GM23248 (cell line): ENCODE data around the gene RASGEF1C. TPM values are rescaled to one million over a fixed set of nuclear protein-coding genes. Genes with fewer than 3 reads are reported as not detected.

Experiments used
- DNase-seq: peaks from one replicate; pipeline ENCODE4 v3.0.0-alpha.2; 2015
- H2AFZ ChIP-seq: fragments of 200-600 bp; sonication (generic); 2 replicates; pipeline ENCODE4 v1.6.1; 2016; ENCODE audit warnings: antibody characterized with exemption
- H3F3A ChIP-seq: fragments of 200-600 bp; sonication (generic); 2 replicates; pipeline ENCODE4 v1.6.1; 2016; ENCODE audit warnings: mild to moderate bottlenecking, antibody characterized with exemption, mixed run types; ENCODE audit not compliant: insufficient read depth
- H3K27ac ChIP-seq: fragments of 200-600 bp; sonication (generic); 2 replicates; pipeline ENCODE4 v1.5.1; 2016; ENCODE audit warnings: mild to moderate bottlenecking
- H3K27me3 ChIP-seq: fragments of 200-600 bp; sonication (generic); replicated peaks from 2 replicates; pipeline ENCODE4 v1.6.1; 2016; ENCODE audit warnings: mild to moderate bottlenecking; ENCODE audit not compliant: insufficient read depth
- H3K36me3 ChIP-seq: fragments of 200-600 bp; sonication (generic); 2 replicates; pipeline ENCODE4 v1.6.1; 2016; ENCODE audit warnings: low read depth, mild to moderate bottlenecking
- H3K4me1 ChIP-seq: fragments of 200-600 bp; sonication (generic); 2 replicates; pipeline ENCODE4 v1.6.1; 2016; ENCODE audit warnings: mild to moderate bottlenecking; ENCODE audit not compliant: insufficient read depth
- H3K4me2 ChIP-seq: fragments of 200-600 bp; sonication (generic); one replicate; pipeline ENCODE4 v1.6.1; 2016; ENCODE audit warnings: mild to moderate bottlenecking; ENCODE audit not compliant: unreplicated experiment
- H3K4me3 ChIP-seq: fragments of 200-600 bp; sonication (generic); 2 replicates; pipeline ENCODE4 v1.5.1; 2016; ENCODE audit warnings: mild to moderate bottlenecking
- H3K79me2 ChIP-seq: fragments of 200-600 bp; sonication (generic); 2 replicates; pipeline ENCODE4 v1.6.1; 2016; ENCODE audit warnings: mild to moderate bottlenecking; ENCODE audit not compliant: insufficient read depth
- H3K9ac ChIP-seq: fragments of 200-600 bp; sonication (generic); 2 replicates; pipeline ENCODE4 v1.6.1; 2016; ENCODE audit warnings: mild to moderate bottlenecking
- H3K9me2 ChIP-seq: fragments of 200-600 bp; sonication (generic); 2 replicates; pipeline ENCODE4 v1.6.1; 2016; ENCODE audit warnings: mixed run types, mild to moderate bottlenecking, moderate library complexity; ENCODE audit not compliant: insufficient read depth
- H3K9me3 ChIP-seq: fragments of 200-600 bp; sonication (generic); one replicate; pipeline ENCODE4 v1.6.1; 2017; ENCODE audit warnings: low read depth
- H4K20me1 ChIP-seq: fragments of 200-600 bp; sonication (generic); 2 replicates; pipeline ENCODE4 v1.6.0; 2016; ENCODE audit not compliant: insufficient read depth
- EZH2 ChIP-seq: fragments of 200-600 bp; sonication (generic); IDR thresholded peaks from 2 replicates; pipeline ENCODE4 v1.6.1; 2018; ENCODE audit warnings: antibody characterized with exemption, mild to moderate bottlenecking; ENCODE audit not compliant: insufficient read depth, poor library complexity, severe bottlenecking
- EZH2phosphoT487 ChIP-seq: fragments of 200-600 bp; sonication (generic); IDR thresholded peaks from 2 replicates; pipeline ENCODE4 v1.6.1; 2018; ENCODE audit warnings: antibody characterized with exemption, moderate library complexity, mild to moderate bottlenecking, low read depth; ENCODE audit not compliant: insufficient read depth
- WGBS, 2 experiments: methylation state at CpG; one replicate each; pipeline ENCODE4 v1.1.6; 2015 to 2017; ENCODE audit warnings: low lambda C conversion rate in 2 of 2, low coverage in 1 of 2; ENCODE audit errors: missing lambda C conversion rate in 2 of 2; 5-methylcytosine and 5-hydroxymethylcytosine counted together
- in situ Hi-C: fragments of 300-500 bp; cut with MboI; formaldehyde crosslinking; loops from 2 replicates; pipeline ENCODE4 v1.15.0; 2020
- polyA plus RNA-seq: library from polyadenylated mRNA; unstranded; fragments of >200 nt; fragmentation: Nextera tagmentation; extraction: Ambion mirVana; gene quantifications from 2 replicates; pipeline ENCODE4 v1.2.1, GENCODE V29; 2016
- total RNA-seq: library from RNA; depleted of rRNA; stranded (reverse); fragments of >200 nt; shearing (Covaris generic); gene quantifications from 2 replicates; pipeline ENCODE4 v1.2.3, GENCODE V29; 2014

Gene RASGEF1C
- total and polyA plus RNA-seq, 2 experiments from 2014 or later, result not detected

GRCh38 chr5:180102636-180103035 lies 106.4 kb downstream of the RASGEF1C start:
- Histone ChIP-seq H4K20me1 (no peaks in the 10 kb centered on the region), H3K79me2 (no peaks in the 10 kb centered on the region), H3K4me2 (no peak overlapping the region), H3K4me3 (no peak overlapping the region), H2AFZ (no peak overlapping the region), H3K9ac (no peak overlapping the region), H3K9me3 (peaks cover 6% of the 10 kb centered on the region), H3K36me3 (no peaks in the 10 kb centered on the region), H3K4me1 (no peaks in the 10 kb centered on the region), H3K9me2 (no peaks in the 10 kb centered on the region), H3F3A (no peaks in the 10 kb centered on the region), H3K27me3 (no peaks in the 10 kb centered on the region), H3K27ac (no peak overlapping the region)
- WGBS, 2 experiments, result 62 to 63% methylated on average over 9 of the region's 9 CpGs
- TF ChIP-seq EZH2phosphoT487 (no peak), EZH2 (no peak)
- no peak for DNase-seq
- in situ Hi-C loops, result no loop called here

GRCh38 chr5:180101451-180102105 lies 107.4 kb downstream of the RASGEF1C start:
- no peaks in the 10 kb centered on the region for H4K20me1 ChIP-seq
- H3F3A ChIP-seq, result no peaks in the 10 kb centered on the region
- no peak for TF ChIP-seq EZH2
- TF ChIP-seq EZH2phosphoT487, result no peak
- H2AFZ ChIP-seq, result no peak overlapping the region
- no peaks in the 10 kb centered on the region for H3K9me2 ChIP-seq
- no peak overlapping the region for H3K27ac ChIP-seq
- no peak overlapping the region for H3K4me2 ChIP-seq
- DNase-seq, result no peak
- H3K4me1 ChIP-seq, result no peaks in the 10 kb centered on the region
- peaks cover under 1% of the 10 kb centered on the region for H3K9me3 ChIP-seq
- no peak overlapping the region for H3K4me3 ChIP-seq
- H3K9ac ChIP-seq, result no peak overlapping the region
- H3K36me3 ChIP-seq, result no peaks in the 10 kb centered on the region
- no peaks in the 10 kb centered on the region for H3K27me3 ChIP-seq
- no peaks in the 10 kb centered on the region for H3K79me2 ChIP-seq
- in situ Hi-C loops, result no loop called here
- 64 to 65% methylated on average over 19 of the region's 20 CpGs for WGBS, 2 experiments

- no peaks in the 10 kb centered on the region for H3K79me2 ChIP-seq
- no peaks in the 10 kb centered on the region for H3K36me3 ChIP-seq
- H3K27me3 ChIP-seq, result no peaks in the 10 kb centered on the region
- no peak for DNase-seq
- no peak overlapping the region for H3K4me3 ChIP-seq
- in situ Hi-C loops, result no loop called here
- no peak overlapping the region for H2AFZ ChIP-seq
- no peaks in the 10 kb centered on the region for H4K20me1 ChIP-seq
- no peaks in the 10 kb centered on the region for H3K9me3 ChIP-seq
- no peak overlapping the region for H3K27ac ChIP-seq
- no peaks in the 10 kb centered on the region for H3F3A ChIP-seq
- TF ChIP-seq EZH2 (no peak), EZH2phosphoT487 (no peak)
- WGBS, 2 experiments, result 59 to 62% methylated on average over 28 to 29 of the region's 29 CpGs
- H3K9ac ChIP-seq, result no peak overlapping the region
- no peaks in the 10 kb centered on the region for H3K4me1 ChIP-seq
- H3K4me2 ChIP-seq, result no peak overlapping the region
- no peaks in the 10 kb centered on the region for H3K9me2 ChIP-seq
Measured at GRCh38 chr5:180100621-180101450, 108.2 kb downstream of the RASGEF1C start.

- no peaks in the 10 kb centered on the region for H3K27me3 ChIP-seq
- no peak overlapping the region for H3K27ac ChIP-seq
- no peak for TF ChIP-seq EZH2
- no peak for TF ChIP-seq EZH2phosphoT487
- in situ Hi-C loops, result no loop called here
- H3K9me3 ChIP-seq, result no peaks in the 10 kb centered on the region
- 64 to 68% methylated on average over 17 to 18 of the region's 18 CpGs for WGBS, 2 experiments
- H3K9ac ChIP-seq, result no peak overlapping the region
- no peak overlapping the region for H2AFZ ChIP-seq
- H4K20me1 ChIP-seq, result no peaks in the 10 kb centered on the region
- H3K36me3 ChIP-seq, result no peaks in the 10 kb centered on the region
- no peaks in the 10 kb centered on the region for H3K79me2 ChIP-seq
- no peak overlapping the region for H3K4me3 ChIP-seq
- H3K4me2 ChIP-seq, result no peak overlapping the region
- H3K9me2 ChIP-seq, result no peaks in the 10 kb centered on the region
- DNase-seq, result no peak
- no peaks in the 10 kb centered on the region for H3F3A ChIP-seq
- H3K4me1 ChIP-seq, result no peaks in the 10 kb centered on the region
Measured at GRCh38 chr5:180099733-180100611, 109.0 kb downstream of the RASGEF1C start.
